HG03135 (cell line): Measurements from ENCODE around the gene SGTA.

Experiments used
- ATAC-seq: cut with Tn5 transposase; IDR thresholded peaks from one replicate; pipeline ENCODE4 v1.9.1; 2021; ENCODE audit warnings: mild to moderate bottlenecking, moderate library complexity; ENCODE audit not compliant: unreplicated experiment

The SGTA gene

GRCh38 chr19:2731181-2731995, 51.7 kb downstream of the SGTA start:
- no peak for ATAC-seq

- ATAC-seq: no peak
These were observed 52.9 kb downstream of the SGTA start for GRCh38 chr19:2729943-2730818.

- ATAC-seq: no peak
These were observed 54.2 kb downstream of the SGTA start for GRCh38 chr19:2728783-2729387.

- ATAC-seq: no peak
These were observed 55.5 kb downstream of the SGTA start for GRCh38 chr19:2727640-2727944.

GRCh38 chr19:2726904-2727639, 56.0 kb downstream of the SGTA start:
- ATAC-seq: no peak

- ATAC-seq: no peak
These were observed 56.8 kb downstream of the SGTA start for GRCh38 chr19:2726160-2726855.

GRCh38 chr19:2724148-2724557, 58.9 kb downstream of the SGTA start:
- ATAC-seq: no peak

GRCh38 chr19:2723747-2724146, 59.3 kb downstream of the SGTA start:
- ATAC-seq: no peak

GRCh38 chr19:2723345-2723715, 59.7 kb downstream of the SGTA start:
- ATAC-seq: no peak

GRCh38 chr19:2722541-2723344, 60.3 kb downstream of the SGTA start:
- no peak for ATAC-seq

GRCh38 chr19:2721570-2722540, 61.2 kb downstream of the SGTA start:
- no peak for ATAC-seq

GRCh38 chr19:2720777-2721569, 62.1 kb downstream of the SGTA start, which contains the start of gene DIRAS1:
TSS of gene DIRAS1 (minus strand) at chr19:2721372. CDS start at chr19:2717806, 3,566 bp downstream.
- ATAC-seq: no peak

GRCh38 chr19:2719920-2720776, 62.9 kb downstream of the SGTA start:
- ATAC-seq: no peak

- ATAC-seq: no peak
These were observed 63.8 kb downstream of the SGTA start for GRCh38 chr19:2719232-2719735.

- ATAC-seq: no peak
These were observed 65.2 kb downstream of the SGTA start for GRCh38 chr19:2717638-2718541.
